HepG2 (cell line): ENCODE results near the gene MAT2A. TPM values are rescaled to one million over a fixed set of nuclear protein-coding genes. Genes with fewer than 3 reads are reported as not detected.
A peak's percentile ranks its signal among the peaks of the same experiment; 100 is the strongest.

Experiments
- ELF3 ChIP-seq: IDR thresholded peaks from 2 replicates; pipeline ENCODE4 v1.6.1; 2016; ENCODE audit warnings: missing genetic modification reagents, missing compliant biosample characterization
- GTF3A ChIP-seq: sonication (generic); formaldehyde crosslinking; conservative IDR thresholded peaks from 2 replicates; pipeline ENCODE4 v1.4.0; 2020; ENCODE audit warnings: mild to moderate bottlenecking, missing genetic modification reagents
- HDAC2 ChIP-seq: sonication (generic); formaldehyde crosslinking; IDR thresholded peaks from 2 replicates; pipeline ENCODE4 v1.4.0; 2020; ENCODE audit warnings: missing genetic modification reagents
- HES4 ChIP-seq: sonication (generic); formaldehyde crosslinking; IDR thresholded peaks from 2 replicates; pipeline ENCODE4 v1.9.0; 2021; ENCODE audit warnings: mild to moderate bottlenecking, missing genetic modification reagents, borderline replicate concordance
- KDM5B ChIP-seq: sonication (generic); formaldehyde crosslinking; IDR thresholded peaks from 2 replicates; pipeline ENCODE4 v1.4.0; 2020; ENCODE audit warnings: missing genetic modification reagents, mild to moderate bottlenecking, borderline replicate concordance
- PCBP1 ChIP-seq: fragments of 200-400 bp; formaldehyde crosslinking; IDR thresholded peaks from 2 replicates; pipeline ENCODE4 v1.6.1; 2017; ENCODE audit warnings: mild to moderate bottlenecking, low read depth, low read length, borderline replicate concordance
- TBX2 ChIP-seq: sonication (generic); formaldehyde crosslinking; IDR thresholded peaks from 2 replicates; pipeline ENCODE4 v1.5.0; 2020; ENCODE audit warnings: missing genetic modification reagents, mild to moderate bottlenecking, borderline replicate concordance
- ZFP36 ChIP-seq: fragments of 150-350 bp; IDR thresholded peaks from 2 replicates; pipeline ENCODE4 v1.6.1; 2018; ENCODE audit warnings: borderline replicate concordance, low read length, low read depth; ENCODE audit not compliant: partially characterized antibody
- ZFP36L2 ChIP-seq: sonication (generic); formaldehyde crosslinking; IDR thresholded peaks from 2 replicates; pipeline ENCODE4 v1.4.0; 2020; ENCODE audit warnings: missing genetic modification reagents
- ZFP90 ChIP-seq: sonication (generic); formaldehyde crosslinking; IDR thresholded peaks from 2 replicates; pipeline ENCODE4 v1.8.0; 2022; ENCODE audit warnings: missing genetic modification reagents, mild to moderate bottlenecking, inconsistent platforms, borderline replicate concordance
- ZNF652 ChIP-seq: IDR thresholded peaks from 2 replicates; pipeline ENCODE4 v1.6.1; 2016; ENCODE audit warnings: low read depth, borderline replicate concordance
- ZNF788 ChIP-seq: sonication (generic); formaldehyde crosslinking; IDR thresholded peaks from 2 replicates; pipeline ENCODE4 v1.5.0; 2020; ENCODE audit warnings: mild to moderate bottlenecking, missing genetic modification reagents, borderline replicate concordance
- polyA plus RNA-seq, 8 experiments: library from polyadenylated mRNA; depleted of rRNA in 3 of 8; stranded (reverse) in 7 of 8; unstranded in 1 of 8; fragments of >200 nt; fragmentation: Illumina TruSeq in 4 of 8; extraction: Trizol in 4 of 8; gene quantifications; 2 replicates each; pipeline versions ENCODE4 v1.2.1 to v1.2.3, GENCODE V29; 2011 to 2016; ENCODE audit warnings: low read depth in 4 of 8, missing spikeins in 1 of 8, mixed read lengths in 1 of 8; ENCODE audit not compliant: insufficient read depth in 1 of 8
- total RNA-seq, 5 experiments: library from RNA; depleted of rRNA; stranded (reverse); fragments of >200 nt; fragmentation: Illumina TruSeq; extraction: Trizol; gene quantifications; 2 replicates each; pipeline ENCODE4 v1.2.3, GENCODE V29; 2016; ENCODE audit warnings: low read depth in 1 of 5
- TF ChIP-seq, protein P1 (sequence below): sonication (generic); formaldehyde crosslinking; IDR thresholded peaks from 2 replicates; pipeline ENCODE4 v1.4.0; 2020; ENCODE audit warnings: missing genetic modification reagents
- TF ChIP-seq, protein P2 (sequence below): sonication (generic); formaldehyde crosslinking; IDR thresholded peaks from 2 replicates; pipeline ENCODE4 v1.4.0; 2020; ENCODE audit warnings: mild to moderate bottlenecking, missing genetic modification reagents
- TF ChIP-seq, protein P3 (sequence below): sonication (generic); formaldehyde crosslinking; IDR thresholded peaks from 2 replicates; pipeline ENCODE4 v1.4.0; 2020; ENCODE audit warnings: missing genetic modification reagents
- TF ChIP-seq, protein P4 (sequence below): sonication (generic); formaldehyde crosslinking; IDR thresholded peaks from 2 replicates; pipeline ENCODE4 v1.9.0; 2022; ENCODE audit warnings: missing genetic modification reagents, mild to moderate bottlenecking, borderline replicate concordance
- TF ChIP-seq, protein P5 (sequence below): sonication (generic); formaldehyde crosslinking; IDR thresholded peaks from 2 replicates; pipeline ENCODE4 v1.4.0; 2020; ENCODE audit warnings: low read depth, mild to moderate bottlenecking, missing genetic modification reagents
- TF ChIP-seq, protein P6 (sequence below): sonication (generic); formaldehyde crosslinking; IDR thresholded peaks from 2 replicates; pipeline ENCODE4 v1.8.0; 2022; ENCODE audit warnings: mild to moderate bottlenecking, missing genetic modification reagents; ENCODE audit not compliant: insufficient replicate concordance

The MAT2A gene
- total and polyA plus RNA-seq, 2 of the 13 experiments (the other 11 are each of a cell fraction or from before 2014, with no cell fraction given), result 155 to 331 TPM

DNA sequence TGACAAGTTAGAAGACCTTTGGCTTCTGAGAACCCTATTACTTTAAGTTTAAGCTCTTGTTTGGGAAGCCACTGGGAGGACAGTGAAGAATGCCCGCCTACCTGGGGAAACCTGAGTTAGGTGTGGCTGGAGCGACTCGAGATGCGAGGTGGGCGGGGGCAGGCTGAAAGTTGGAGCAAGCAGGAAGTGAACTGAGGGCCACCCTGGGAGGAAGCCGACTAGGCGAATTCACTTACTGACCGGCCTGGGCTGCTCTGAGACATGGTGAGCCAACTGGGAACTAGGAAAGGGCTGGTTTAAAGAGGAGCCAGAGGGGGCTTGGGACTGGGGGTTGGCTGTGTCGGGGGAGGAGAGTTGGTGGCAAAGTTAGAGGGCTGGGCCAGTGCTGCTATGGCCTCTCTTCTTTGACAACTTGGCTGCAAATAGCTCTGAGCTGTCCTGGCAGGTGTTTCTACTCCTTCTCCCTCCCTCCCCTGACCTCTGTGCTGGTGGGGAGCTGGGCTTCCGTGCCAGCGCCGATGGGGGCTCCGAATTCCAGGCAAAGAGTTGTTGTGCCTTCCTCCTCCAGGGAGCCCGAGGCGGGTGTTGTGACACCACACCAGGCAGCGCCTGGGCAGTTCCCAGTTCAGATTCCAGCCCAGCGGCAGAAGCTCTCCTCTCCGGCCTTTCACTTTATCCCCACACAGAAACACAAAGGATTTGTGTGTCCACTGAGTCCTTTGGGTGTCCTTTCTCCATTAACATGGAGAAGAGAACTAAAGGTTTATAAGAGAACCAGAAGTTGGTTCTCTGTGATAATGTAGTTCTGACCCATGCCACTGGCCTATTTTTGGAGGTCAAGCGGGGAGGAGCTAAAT, 38.6 kb downstream of the MAT2A start, which contains the start of gene VAMP8 (continued):
- TF ChIP-seq ZFP90, result 0 out of 2 replicates have a peak, but pooled peaks have one; percentile 8
- peak; percentile 62 for TF ChIP-seq ZFP36
- TF ChIP-seq, protein P1, sequence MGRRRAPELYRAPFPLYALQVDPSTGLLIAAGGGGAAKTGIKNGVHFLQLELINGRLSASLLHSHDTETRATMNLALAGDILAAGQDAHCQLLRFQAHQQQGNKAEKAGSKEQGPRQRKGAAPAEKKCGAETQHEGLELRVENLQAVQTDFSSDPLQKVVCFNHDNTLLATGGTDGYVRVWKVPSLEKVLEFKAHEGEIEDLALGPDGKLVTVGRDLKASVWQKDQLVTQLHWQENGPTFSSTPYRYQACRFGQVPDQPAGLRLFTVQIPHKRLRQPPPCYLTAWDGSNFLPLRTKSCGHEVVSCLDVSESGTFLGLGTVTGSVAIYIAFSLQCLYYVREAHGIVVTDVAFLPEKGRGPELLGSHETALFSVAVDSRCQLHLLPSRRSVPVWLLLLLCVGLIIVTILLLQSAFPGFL, result no peak
- TF ChIP-seq, protein P2, sequence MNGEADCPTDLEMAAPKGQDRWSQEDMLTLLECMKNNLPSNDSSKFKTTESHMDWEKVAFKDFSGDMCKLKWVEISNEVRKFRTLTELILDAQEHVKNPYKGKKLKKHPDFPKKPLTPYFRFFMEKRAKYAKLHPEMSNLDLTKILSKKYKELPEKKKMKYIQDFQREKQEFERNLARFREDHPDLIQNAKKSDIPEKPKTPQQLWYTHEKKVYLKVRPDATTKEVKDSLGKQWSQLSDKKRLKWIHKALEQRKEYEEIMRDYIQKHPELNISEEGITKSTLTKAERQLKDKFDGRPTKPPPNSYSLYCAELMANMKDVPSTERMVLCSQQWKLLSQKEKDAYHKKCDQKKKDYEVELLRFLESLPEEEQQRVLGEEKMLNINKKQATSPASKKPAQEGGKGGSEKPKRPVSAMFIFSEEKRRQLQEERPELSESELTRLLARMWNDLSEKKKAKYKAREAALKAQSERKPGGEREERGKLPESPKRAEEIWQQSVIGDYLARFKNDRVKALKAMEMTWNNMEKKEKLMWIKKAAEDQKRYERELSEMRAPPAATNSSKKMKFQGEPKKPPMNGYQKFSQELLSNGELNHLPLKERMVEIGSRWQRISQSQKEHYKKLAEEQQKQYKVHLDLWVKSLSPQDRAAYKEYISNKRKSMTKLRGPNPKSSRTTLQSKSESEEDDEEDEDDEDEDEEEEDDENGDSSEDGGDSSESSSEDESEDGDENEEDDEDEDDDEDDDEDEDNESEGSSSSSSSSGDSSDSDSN (CRISPR knock-in tag), result peak; percentile 84
- no peak for TF ChIP-seq TBX2 (CRISPR knock-in tag)
- TF ChIP-seq, protein P3, sequence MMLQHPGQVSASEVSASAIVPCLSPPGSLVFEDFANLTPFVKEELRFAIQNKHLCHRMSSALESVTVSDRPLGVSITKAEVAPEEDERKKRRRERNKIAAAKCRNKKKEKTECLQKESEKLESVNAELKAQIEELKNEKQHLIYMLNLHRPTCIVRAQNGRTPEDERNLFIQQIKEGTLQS, result no peak
- 0 out of 2 replicates have a peak, but pooled peaks have one; percentile 9 for TF ChIP-seq HDAC2 (CRISPR knock-in tag)
- no peak for TF ChIP-seq HES4 (CRISPR knock-in tag)
- TF ChIP-seq GTF3A, result no peak
- TF ChIP-seq ZFP36L2 (CRISPR knock-in tag), result no peak
- no peak; the same call in 1 of the 2 replicates for TF ChIP-seq KDM5B (CRISPR knock-in tag)
- peak; percentile 78 for TF ChIP-seq ELF3 (CRISPR knock-in tag)
- TF ChIP-seq, protein P4, sequence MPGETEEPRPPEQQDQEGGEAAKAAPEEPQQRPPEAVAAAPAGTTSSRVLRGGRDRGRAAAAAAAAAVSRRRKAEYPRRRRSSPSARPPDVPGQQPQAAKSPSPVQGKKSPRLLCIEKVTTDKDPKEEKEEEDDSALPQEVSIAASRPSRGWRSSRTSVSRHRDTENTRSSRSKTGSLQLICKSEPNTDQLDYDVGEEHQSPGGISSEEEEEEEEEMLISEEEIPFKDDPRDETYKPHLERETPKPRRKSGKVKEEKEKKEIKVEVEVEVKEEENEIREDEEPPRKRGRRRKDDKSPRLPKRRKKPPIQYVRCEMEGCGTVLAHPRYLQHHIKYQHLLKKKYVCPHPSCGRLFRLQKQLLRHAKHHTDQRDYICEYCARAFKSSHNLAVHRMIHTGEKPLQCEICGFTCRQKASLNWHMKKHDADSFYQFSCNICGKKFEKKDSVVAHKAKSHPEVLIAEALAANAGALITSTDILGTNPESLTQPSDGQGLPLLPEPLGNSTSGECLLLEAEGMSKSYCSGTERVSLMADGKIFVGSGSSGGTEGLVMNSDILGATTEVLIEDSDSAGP (CRISPR knock-in tag), result peak; percentile 50; the same call in 1 of the 2 replicates
- no peak for TF ChIP-seq ZNF652
- TF ChIP-seq, protein P5, sequence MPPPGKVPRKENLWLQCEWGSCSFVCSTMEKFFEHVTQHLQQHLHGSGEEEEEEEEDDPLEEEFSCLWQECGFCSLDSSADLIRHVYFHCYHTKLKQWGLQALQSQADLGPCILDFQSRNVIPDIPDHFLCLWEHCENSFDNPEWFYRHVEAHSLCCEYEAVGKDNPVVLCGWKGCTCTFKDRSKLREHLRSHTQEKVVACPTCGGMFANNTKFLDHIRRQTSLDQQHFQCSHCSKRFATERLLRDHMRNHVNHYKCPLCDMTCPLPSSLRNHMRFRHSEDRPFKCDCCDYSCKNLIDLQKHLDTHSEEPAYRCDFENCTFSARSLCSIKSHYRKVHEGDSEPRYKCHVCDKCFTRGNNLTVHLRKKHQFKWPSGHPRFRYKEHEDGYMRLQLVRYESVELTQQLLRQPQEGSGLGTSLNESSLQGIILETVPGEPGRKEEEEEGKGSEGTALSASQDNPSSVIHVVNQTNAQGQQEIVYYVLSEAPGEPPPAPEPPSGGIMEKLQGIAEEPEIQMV (CRISPR knock-in tag), result no peak
- TF ChIP-seq PCBP1, result 0 out of 2 replicates have a peak, but pooled peaks have one; percentile 35
- TF ChIP-seq ZNF788 (CRISPR knock-in tag), result peak; percentile 49; the same call in 1 of the 2 replicates
- TF ChIP-seq, protein P6, sequence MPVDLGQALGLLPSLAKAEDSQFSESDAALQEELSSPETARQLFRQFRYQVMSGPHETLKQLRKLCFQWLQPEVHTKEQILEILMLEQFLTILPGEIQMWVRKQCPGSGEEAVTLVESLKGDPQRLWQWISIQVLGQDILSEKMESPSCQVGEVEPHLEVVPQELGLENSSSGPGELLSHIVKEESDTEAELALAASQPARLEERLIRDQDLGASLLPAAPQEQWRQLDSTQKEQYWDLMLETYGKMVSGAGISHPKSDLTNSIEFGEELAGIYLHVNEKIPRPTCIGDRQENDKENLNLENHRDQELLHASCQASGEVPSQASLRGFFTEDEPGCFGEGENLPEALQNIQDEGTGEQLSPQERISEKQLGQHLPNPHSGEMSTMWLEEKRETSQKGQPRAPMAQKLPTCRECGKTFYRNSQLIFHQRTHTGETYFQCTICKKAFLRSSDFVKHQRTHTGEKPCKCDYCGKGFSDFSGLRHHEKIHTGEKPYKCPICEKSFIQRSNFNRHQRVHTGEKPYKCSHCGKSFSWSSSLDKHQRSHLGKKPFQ, result no peak
